ENCODE data around the gene PELI1.

The PELI1 gene, protein sequence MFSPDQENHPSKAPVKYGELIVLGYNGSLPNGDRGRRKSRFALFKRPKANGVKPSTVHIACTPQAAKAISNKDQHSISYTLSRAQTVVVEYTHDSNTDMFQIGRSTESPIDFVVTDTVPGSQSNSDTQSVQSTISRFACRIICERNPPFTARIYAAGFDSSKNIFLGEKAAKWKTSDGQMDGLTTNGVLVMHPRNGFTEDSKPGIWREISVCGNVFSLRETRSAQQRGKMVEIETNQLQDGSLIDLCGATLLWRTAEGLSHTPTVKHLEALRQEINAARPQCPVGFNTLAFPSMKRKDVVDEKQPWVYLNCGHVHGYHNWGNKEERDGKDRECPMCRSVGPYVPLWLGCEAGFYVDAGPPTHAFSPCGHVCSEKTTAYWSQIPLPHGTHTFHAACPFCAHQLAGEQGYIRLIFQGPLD

DNA sequence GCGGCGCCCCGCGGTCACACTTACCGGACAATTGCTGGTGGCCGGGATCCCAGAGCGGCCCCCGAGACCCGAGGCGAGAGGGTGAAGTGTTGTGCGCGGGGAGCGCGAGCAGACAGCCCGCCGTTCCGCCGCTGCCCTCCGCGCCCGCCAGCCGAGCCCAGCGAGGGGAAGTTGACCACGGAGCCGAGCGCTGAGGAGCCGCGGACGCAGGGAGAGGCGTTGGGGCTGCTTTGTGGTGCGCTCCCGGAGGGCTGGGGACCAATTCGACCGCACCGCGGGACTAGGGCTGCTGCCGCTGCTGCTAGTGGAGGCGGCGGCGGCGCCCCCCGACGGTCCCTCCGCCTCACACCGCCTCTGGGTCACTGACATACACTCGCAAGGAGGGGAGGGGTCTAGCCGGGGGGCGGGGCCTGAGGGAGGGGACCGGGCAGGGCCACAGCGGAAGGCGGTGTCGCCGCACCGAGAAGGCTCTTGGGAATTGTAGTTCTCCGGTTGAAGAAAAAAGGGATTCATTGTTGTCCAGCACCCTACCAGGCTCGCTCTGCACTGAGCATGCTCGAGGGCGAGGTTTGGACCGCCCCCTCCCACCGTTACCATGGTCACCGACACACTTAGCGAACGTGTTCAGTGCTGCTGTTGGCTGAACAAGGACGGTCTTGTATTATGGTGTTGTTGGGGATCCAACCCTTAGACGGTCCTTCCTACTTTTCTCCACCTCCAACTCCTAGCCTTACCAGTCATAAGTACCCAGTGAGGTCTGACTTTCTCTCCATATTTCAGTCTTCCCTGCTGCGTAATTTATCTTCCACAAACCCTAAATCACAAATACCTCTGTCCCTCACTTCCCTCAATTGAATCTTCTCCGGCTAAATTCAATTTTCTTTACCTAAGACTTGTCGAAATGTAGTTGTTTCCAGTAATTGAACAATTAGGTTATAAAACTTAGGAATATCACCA lies at the start of gene PELI1:
PELI1 (minus strand) TSS at position 364 of the 957 bp plus-strand sequence. CDS start 36,110 bp downstream, outside the sequence.
- peak; percentile 93 for DNase-seq

DNA sequence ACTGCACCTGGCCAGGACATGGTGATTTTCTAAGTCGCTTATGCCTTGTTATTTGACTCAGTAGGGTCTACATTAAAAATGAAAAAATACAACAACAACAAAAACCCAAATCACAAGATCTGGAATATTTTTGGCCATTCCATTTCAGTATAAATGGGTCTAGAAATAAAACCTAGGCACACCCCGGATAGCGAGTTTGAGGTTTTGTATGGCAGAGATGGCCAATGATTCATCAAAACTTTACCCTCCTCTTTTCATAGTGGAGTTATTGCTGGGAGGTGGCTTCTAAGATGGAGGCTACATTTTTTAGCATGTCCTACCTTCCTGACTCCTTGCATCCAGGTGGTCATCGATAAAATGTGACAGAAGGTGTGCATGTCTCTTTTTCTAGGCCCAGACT lies 49.3 kb upstream of the PELI1 start:
- DNase-seq: no peak

DNA sequence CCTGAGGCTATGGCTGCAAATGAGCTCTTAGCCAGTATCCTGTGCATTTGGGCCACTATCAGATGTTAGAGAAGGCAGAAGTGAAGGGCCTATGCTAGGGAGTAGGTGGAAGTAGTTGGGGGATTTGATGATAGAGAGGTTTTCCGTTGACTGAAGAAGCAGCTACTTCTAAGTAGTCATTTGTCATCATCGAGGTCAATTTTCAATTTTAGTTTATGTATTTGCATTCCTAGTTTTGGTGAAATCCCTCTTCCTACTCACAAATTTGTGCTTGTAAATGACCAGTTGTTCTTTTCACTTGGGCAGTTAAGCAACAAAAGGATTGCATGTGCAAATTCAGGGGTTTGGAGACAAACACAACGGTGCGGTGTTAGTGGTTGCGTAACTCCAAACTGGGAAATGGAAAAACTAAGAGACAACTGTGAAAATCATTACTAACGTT lies 48.5 kb upstream of the PELI1 start:
- no peak for DNase-seq

DNA sequence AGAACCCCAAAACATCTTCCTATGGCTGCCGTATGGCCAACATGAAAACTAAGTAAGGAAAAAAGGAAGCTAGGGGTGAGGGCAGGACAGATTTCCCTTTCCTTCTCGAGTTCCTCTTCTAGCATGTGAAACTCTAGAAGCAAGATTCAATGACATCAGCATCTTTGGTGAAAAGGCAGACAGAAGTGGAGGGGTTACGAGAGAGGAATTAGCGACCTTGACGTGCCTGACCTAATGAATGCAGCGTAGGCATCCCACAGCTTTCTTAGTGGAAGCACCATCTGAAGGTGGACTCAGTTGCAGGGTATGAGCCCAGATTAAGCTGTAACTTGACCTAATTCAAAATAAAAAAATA lies 47.9 kb upstream of the PELI1 start:
- DNase-seq: no peak

DNA sequence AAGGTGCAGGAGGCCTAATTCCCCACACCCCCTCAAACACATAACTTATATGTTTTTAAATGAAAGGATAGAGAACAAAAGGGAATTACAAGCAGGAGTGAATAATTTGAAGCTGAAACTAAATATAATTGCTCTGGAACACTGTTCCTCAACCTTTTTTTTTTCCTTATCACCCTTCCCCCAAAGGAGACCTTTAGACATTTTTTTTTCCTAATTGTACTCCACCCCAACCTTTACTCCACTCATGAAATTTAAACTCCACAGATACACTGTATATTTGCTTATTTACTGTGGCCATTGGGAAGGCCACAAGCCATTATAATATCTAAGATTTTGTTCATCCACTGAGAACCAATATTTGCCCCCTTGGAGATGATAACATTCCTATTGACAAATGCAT lies 45.4 kb upstream of the PELI1 start:
- DNase-seq: no peak

DNA sequence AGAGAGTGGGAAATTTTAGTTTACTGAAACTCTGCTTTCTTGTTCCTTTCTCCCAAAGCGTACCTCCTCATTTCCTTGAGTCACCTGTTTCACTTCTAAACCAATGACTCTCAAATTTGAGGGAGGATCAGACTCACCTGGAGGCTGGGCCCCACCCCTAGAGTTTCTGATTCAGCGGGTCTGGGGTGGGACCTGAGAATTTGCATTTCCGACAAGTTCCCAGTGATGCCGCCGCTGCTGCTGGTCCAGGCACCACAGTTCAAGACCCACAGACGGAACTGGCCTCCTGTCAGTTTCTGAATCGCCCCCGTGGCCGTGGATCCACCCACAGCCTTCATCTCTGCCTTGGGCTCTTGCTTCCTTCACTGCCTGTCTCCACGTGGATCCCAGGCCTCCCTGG lies 44.9 kb upstream of the PELI1 start:
- no peak for DNase-seq

DNA sequence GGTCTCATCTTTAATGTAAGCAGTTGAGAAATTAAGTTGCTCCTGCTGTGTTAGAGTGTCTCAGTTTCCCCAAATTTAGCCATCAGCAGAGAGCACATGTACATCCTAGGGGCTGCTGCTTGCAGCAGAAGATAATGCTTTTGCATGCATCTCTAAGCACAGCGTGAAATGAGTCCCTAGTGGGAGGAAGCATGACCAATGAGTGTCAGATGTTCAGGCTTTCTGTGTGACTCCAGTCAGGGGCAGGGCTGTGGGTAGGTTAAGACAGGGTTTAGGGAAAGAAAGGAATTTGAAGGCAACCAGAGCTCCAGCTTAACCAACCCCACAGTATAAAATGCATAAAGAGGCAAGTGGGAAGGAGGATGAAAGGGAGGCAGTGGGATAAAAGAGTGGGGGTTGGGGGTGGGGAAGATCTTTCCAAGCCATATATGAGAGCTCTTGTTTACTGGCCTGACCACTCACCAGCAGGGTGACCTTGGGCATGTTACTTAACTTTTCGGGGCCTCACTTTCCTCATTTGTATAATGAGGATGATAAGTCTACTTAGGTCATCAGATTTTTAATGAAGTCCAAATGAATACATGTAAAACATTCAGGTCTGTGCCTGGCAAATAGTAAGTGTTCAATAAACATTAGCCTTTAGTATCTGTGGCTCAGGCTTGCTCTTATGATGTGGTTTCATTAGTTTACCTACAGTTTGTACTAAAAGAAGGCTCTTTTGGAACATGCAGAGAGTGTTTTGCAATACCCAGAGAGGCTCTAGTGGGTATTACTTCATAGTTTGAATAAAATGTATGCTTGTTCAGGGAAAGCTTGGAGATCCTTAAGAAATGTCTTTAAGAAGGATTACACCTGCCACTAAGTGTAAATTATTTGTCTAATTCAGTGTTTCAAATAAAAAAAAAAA lies 42.7 kb upstream of the PELI1 start:
- DNase-seq: no peak

DNA sequence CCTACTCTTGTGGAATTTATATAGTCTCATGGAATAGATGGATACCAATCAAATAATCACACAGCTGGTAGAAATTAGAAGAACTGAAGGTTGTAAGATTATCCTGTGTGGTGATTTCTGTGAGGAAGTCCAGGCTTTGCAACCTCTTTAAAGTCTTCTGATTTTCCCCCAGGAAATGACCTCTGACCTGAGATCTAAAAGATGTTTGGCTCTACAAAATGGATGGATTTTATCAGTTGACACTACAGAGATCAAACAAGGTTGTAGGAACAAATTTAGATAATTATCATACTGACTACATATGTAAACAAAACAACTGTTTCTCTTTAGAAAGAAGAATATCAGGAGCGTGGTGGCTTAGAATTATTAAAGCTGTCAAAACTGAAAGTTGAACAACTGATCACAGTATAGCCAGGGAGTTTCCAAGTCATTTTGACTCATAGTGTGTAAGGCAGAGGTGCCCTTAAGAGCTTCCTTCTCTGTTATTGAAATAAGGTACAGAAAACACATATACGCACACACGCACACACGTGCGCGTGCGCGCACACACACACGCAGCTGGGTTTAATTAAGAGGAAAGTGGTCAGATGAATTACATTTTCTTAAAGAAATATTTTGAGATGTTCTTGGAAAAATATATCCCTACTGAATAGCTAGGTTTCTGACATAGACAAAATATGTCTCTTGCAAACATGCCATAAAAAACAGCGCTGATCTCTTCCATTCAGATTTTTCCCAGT lies 35.5 kb upstream of the PELI1 start:
- DNase-seq: no peak

DNA sequence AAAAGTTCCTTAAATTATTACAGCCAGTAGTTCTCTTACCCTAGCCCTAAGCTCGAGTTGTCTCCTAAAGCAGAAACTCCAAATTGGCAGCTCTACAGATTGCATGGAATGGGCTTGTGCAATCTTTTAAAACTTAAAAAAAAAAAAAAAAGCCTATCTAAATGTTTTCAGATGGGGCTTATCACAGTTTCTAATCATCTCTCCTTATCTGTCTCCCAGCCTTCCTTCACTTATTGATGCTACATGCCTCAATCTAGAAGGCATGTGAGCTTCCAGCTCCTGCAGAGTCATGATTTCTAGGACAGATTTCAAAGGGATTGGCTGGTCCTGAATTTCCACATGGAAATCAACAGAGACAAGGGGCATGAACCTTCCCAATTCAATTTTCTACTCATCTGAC lies 33.1 kb upstream of the PELI1 start:
- no peak for DNase-seq

DNA sequence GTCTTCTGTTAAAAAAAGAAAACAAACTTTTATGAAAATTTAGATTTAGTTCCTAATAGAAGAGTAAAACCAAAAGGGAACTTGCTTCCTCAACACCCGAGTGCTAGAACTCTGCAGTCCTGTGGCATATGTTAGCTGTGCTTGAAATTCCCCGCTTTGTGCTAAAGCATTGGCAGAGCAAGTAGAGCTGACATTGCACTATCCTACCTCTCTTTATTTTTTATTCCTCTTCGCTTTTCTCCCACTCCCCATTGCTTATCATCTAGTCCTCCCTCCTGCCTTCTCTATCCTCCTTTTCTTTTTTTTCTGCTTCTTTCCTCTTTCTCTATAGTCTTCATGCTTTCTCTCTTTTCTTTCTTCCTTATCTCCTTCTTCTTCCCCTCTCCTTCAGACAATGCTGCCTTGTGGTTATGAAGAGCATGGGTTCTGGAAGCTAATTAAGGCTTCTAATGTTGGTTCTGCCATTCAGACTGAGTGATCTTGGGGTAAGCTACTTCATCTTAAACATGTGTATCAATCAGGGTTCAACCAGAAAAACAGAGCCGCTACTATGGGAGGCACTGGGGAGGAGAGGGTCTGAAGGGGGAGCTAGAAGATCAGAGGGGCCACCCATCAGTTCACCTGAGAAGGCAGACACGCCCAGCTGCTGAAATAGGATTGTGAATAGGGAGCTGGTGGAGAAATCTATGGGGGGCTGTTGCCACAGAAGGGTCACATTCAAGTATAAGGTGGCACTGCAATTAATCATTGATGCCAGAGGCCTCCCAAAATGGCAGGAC lies 31.4 kb upstream of the PELI1 start:
- no peak for DNase-seq

DNA sequence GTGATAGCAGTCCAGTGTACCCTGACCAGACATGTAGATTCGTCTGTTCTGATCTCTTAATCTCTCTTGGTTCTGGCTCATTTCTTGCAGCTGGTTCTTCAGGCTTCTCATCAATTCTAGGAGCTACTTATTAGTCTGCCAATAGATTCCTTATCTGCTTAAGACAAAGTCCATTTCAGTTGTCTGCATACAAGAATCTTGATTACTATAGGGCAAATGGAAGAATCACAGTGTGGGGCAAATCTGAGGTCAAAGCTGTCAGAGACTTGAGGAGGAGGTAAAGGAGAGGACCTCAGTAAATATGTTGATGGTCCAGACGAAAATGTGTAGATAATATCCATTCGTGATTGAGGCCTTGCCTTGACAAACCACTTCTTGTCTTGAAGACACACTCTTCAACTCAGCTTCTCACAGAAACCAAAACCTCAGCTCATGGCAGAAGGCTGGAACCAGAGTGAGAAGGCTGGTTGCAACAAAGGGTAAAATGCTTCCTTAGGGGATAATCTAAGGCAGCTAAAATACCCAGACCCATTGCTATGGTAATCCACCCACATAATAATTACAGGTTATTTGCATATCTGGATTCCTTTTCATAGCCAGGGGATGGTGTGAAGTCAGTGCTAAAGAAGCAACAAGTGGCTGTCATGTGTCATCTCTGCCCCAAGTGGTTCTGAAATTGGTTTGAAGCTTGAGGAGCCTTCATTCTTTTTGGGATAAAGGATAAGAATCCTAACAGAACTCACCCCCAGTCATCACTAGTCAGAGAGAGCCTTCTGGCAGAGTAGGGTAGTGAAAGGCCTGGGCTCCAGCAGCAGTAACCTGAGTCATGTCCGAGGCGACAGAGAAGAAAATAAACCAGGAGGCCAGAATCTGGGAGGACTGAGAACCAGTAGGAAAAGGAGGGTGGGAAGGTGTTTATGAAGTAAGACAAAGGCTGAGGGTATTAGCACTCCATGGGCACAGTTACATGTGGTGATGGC lies 29.2 kb upstream of the PELI1 start:
- DNase-seq: no peak

DNA sequence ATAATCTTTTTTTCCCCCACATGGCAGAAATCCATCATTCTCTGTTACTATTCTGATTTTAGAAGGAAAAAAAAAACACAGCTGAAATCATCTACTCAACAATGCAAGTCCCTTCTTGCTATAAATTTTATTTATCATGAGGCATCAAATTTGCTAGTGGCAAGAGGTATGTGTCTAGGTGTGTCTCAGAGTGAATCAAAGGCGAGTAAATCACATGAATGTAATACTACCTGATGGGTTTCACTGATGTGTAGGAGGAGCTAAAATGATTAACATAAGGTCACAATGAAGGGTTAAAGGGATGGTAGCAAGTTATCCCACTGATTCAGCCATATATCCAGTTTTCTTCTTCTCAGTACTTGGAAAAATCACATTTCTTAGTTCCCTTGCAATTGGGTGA lies 24.5 kb upstream of the PELI1 start:
- no peak for DNase-seq

DNA sequence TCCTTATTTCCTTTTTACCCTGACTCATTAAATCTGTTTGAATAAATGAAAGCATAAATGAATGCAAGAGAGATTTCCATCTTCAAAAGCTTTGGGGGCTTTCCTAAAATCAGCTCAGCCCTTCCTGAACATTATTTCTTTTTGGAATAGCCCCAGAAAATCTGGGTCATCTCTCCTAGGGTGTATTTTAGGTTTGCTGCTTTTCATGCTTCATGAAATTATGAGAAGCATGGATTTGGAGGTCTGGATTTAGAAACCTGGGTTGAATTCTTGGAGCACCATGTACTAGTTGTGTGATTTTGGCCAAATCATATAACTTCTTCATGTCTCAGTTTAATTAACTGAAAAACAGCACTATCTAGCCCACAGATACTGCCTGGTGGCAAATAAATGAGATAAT lies 24.0 kb upstream of the PELI1 start:
- no peak for DNase-seq

DNA sequence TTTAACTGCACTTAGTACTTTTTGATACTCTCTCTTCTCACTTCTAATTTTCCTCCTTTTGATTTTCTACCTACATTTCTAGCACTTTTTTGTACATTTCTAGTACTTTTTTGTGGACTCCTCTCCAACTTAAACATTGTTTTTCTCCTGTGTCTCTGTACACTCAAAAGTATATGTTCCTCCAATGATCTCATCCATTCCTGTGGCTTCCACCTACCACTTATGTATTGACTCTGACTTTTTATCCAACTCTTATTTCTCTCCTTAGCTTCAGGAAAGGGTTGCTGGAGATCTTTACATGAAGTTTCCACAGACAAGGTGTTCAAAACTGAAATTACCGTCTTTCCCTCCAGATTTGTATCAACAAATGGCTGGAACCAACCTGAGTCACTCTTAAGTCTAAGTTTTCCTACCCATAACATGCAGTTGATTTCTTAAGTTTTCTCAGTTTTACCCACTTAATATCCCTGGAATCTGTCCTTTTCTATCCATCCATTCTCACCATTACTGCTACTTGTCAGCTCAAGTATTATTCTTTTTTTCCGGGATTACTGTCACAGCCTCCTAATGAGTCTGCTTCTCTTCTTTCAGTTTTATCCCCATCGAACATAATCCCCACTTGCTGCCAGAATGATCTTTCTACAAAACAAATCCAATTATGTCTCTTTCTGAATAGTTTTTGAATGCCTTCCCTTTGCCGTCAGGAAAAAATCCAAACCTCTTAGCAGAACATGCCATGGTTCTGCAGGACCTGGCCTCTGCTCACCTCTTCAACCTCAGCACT lies 22.6 kb upstream of the PELI1 start:
- DNase-seq: no peak

DNA sequence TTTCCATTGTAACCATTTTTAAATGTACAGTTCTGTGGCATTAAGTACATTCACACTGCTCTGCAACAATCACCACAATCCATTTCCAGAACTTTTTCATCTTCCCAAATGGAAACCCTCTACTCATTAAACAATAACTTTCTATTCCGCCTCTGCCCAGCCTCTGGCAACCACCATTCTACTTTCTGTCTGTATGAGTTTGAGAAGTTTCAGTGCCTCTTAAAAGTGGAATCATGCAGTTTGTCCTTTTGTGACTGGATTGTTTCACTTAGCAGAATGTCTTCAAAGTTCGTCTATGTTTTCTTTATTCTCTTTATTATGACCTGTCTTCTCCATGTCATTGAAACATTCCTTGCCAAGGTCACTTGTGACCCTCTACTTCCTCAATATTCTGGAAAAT lies 22.0 kb upstream of the PELI1 start:
- no peak for DNase-seq

DNA sequence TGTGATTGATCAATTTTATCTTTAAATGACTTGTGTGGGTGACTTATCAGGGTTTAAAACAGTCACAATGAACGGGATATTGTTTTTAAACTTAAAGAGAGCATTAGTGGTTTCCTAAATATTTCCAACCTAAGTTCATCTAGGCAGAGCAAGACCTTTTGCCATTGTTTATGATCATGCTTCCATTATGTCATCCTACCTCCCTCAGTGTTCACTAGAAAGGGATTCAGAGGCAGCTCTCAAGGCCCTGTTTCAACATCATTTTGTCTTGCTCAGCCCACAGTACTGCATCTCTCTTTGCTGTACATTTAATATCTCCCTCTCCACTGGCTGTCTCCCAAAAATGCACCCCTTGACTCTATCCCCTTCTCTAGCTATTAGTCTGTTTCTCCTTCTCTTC lies 21.5 kb upstream of the PELI1 start:
- no peak for DNase-seq

DNA sequence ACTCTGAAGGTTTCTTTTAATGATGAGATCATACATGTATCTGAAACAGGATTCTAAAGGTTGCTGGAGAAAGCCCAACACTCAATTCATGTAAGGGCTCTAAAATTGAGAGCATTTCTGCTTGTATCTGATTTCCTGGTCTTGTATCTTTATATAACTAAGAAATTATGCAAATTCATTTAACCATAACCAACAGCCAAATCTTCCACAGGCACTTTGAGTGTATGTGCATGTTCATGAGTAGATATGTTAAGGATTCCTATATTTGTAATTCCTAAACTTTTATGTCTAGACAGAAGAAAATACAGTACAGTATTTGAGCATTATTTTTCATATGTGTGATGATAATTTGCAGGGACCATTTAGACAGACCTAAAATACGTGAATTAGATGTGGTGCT lies 20.4 kb upstream of the PELI1 start:
- DNase-seq: no peak

DNA sequence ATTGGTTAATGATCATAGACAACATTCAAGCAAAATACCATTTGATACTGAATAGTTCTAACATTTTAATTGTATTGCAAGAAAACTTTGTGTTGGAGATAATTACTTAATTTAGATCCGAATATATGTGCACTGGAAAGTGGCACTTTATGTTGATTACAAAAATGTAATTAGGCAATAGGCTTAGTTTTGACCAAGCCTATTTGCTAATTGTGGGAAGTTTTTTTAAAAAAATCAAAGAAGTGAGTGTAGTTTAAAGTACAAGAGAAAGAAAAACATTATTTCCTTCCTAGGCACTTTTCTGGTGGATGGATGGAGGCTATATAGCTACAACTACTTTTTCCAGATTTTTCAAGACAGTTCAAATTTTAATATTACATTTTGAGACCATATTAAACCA lies 18.3 kb upstream of the PELI1 start:
- DNase-seq: no peak

DNA sequence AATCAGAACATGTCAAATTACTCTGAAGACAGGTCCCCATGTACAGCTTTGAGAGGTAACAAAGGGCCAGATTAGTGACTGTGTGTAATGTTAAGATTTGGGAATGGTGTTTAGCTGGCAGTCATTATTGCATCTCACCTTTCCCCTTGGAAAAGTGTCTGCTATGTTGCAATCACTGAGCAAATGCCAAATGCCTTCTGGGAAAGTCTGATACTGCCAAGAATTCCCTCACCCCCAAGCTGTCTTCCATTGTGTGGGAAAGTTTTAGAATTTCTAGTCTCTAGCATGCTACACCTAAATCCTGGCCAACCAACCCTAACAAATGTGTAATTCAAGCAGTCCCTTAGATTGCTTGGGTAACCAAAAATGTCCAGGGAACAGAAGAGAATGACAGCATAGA lies 13.6 kb upstream of the PELI1 start:
- no peak for DNase-seq
